NT2/D1 (cell line): ENCODE results near the gene RAD51AP1.

Source experiments
- SUZ12 ChIP-seq: IDR thresholded peaks from 2 replicates; pipeline ENCODE4 v1.6.1; 2011; ENCODE audit not compliant: insufficient read length, insufficient read depth; ENCODE audit errors: extremely low read depth
- YY1 ChIP-seq: IDR thresholded peaks from 2 replicates; pipeline ENCODE4 v1.6.1; 2011; ENCODE audit not compliant: insufficient read length, insufficient read depth

GRCh38 chr12:4572680-4573079 is 34.0 kb downstream of the RAD51AP1 start:
- TF ChIP-seq YY1 (no peak), SUZ12 (no peak)
